Activated CD4-positive, alpha-beta T cell treated with anti-CD3 and anti-CD28 coated beads for 4 hours (primary cell): ENCODE data around the gene ARHGAP4.

Experiments
- DNase-seq, 2 donors: peaks; one replicate each; pipeline ENCODE4 v3.0.0-alpha.2; 2020

Gene ARHGAP4

GRCh38 chrX:153925387-153925738 is 701 bp downstream of the ARHGAP4 start:
- no peak for DNase-seq

GRCh38 chrX:153924149-153924861 is 1.8 kb downstream of the ARHGAP4 start:
- DNase-seq = no peak

GRCh38 chrX:153922932-153923857 is 2.9 kb downstream of the ARHGAP4 start:
- DNase-seq = no peak

GRCh38 chrX:153921511-153922446 is 4.3 kb downstream of the ARHGAP4 start:
- DNase-seq = no peak

- no peak for DNase-seq
Measured at GRCh38 chrX:153921070-153921469, 5.0 kb downstream of the ARHGAP4 start.

GRCh38 chrX:153920546-153920945 is 5.5 kb downstream of the ARHGAP4 start:
- DNase-seq = no peak

GRCh38 chrX:153919281-153919680 is 6.8 kb downstream of the ARHGAP4 start:
- no peak for DNase-seq

GRCh38 chrX:153917869-153918268 is 8.2 kb downstream of the ARHGAP4 start:
- no peak for DNase-seq

GRCh38 chrX:153913701-153914100 is 12.4 kb downstream of the ARHGAP4 start:
- DNase-seq = no peak

- no peak for DNase-seq
Measured at GRCh38 chrX:153913211-153913610, 12.9 kb downstream of the ARHGAP4 start.

- no peak for DNase-seq
Measured at GRCh38 chrX:153911798-153912197, 14.3 kb downstream of the ARHGAP4 start.

GRCh38 chrX:153910446-153910845 is 15.6 kb downstream of the ARHGAP4 start:
- no peak for DNase-seq

GRCh38 chrX:153909980-153910360 is 16.1 kb downstream of the ARHGAP4 start:
- no peak for DNase-seq

GRCh38 chrX:153909024-153909979 is 16.8 kb downstream of the ARHGAP4 start:
- no peak for DNase-seq

- DNase-seq = no peak
Measured at GRCh38 chrX:153908219-153908860, 17.7 kb downstream of the ARHGAP4 start.

- DNase-seq = no peak
Measured at GRCh38 chrX:153907456-153907855, 18.6 kb downstream of the ARHGAP4 start.

- no peak for DNase-seq
Measured at GRCh38 chrX:153906126-153906917, 19.7 kb downstream of the ARHGAP4 start.

- DNase-seq = no peak
Measured at GRCh38 chrX:153905481-153906095, 20.5 kb downstream of the ARHGAP4 start.

- DNase-seq = no peak
Measured at GRCh38 chrX:153903991-153904957, 21.8 kb downstream of the ARHGAP4 start, which contains the start of gene AVPR2. AVPR2 (plus strand) TSS chrX:153904673; CDS start chrX:153905146, 473 bp downstream.
